Panc1 (cell line): ENCODE data around the gene PRMT3. TPM values are rescaled to one million over a fixed set of nuclear protein-coding genes. Genes with fewer than 3 reads are reported as not detected.

Experiments
- ATAC-seq: fragments of 200-7000 bp; cut with Tn5 transposase; 2 replicates; pipeline ENCODE4 v1.9.1; 2020; ENCODE audit warnings: mild to moderate bottlenecking, moderate library complexity
- BruUV-seq: library from RNA; stranded (reverse); fragments of 400-500 nt; replicated peaks from 2 replicates; lab custom pipeline; 2021; lab: Mats Ljungman, UMichigan
- CTCF ChIA-PET: fragments of 300-600 bp; sonication (Branson Sonifier 250); formaldehyde crosslinking; loops from one replicate; lab custom pipeline; 2022; ENCODE audit warnings: antibody characterized with exemption; lab: Charles Lee
- POLR2A ChIA-PET: fragments of 300-600 bp; sonication (Branson Sonifier 250); formaldehyde crosslinking; loops from one replicate; lab custom pipeline; 2022; ENCODE audit warnings: antibody characterized with exemption; lab: Charles Lee
- DNase-seq: peaks from one replicate; pipeline ENCODE4 v3.0.0-alpha.2; 2010; ENCODE audit warnings: low read depth, low spot score
- H3K27ac ChIP-seq: 2 replicates; pipeline ENCODE4 v1.5.1; 2011; ENCODE audit warnings: mild to moderate bottlenecking, low read length, inconsistent platforms
- H3K27me3 ChIP-seq: fragments of 200-500 bp; sonication (Bioruptor generic); 2 replicates; pipeline ENCODE4 v1.6.0; 2014; ENCODE audit warnings: low read length, inconsistent platforms; ENCODE audit not compliant: control insufficient read depth, insufficient read depth
- H3K36me3 ChIP-seq: fragments of 200-500 bp; sonication (Bioruptor generic); 2 replicates; pipeline ENCODE4 v1.5.1; 2014; ENCODE audit warnings: inconsistent platforms, mild to moderate bottlenecking, low read length, moderate library complexity; ENCODE audit not compliant: control insufficient read depth, insufficient read depth
- H3K4me1 ChIP-seq: 2 replicates; pipeline ENCODE4 v1.5.1; 2011; ENCODE audit warnings: inconsistent platforms, mild to moderate bottlenecking, low read length, moderate library complexity; ENCODE audit not compliant: control insufficient read depth, insufficient read depth
- H3K4me3 ChIP-seq, 2 experiments: 2 replicates each; pipeline ENCODE4 v1.5.1; 2011 to 2012; ENCODE audit warnings: low read depth in 2 of 2, low read length in 2 of 2, mild to moderate bottlenecking in 2 of 2, inconsistent platforms in 1 of 2, moderate library complexity in 1 of 2
- H3K9me3 ChIP-seq: fragments of 200-500 bp; sonication (Bioruptor generic); 2 replicates; pipeline ENCODE4 v1.5.1; 2014; ENCODE audit warnings: low read depth, mild to moderate bottlenecking, inconsistent platforms, low read length, moderate library complexity; ENCODE audit not compliant: control insufficient read depth, insufficient read depth
- CTCF ChIP-seq: fragments of 450-650 bp; IDR thresholded peaks from 2 replicates; pipeline ENCODE4 v1.5.1; 2017; ENCODE audit warnings: mild to moderate bottlenecking
- POLR2AphosphoS5 ChIP-seq: IDR thresholded peaks from 2 replicates; pipeline ENCODE4 v1.6.1; 2012; ENCODE audit warnings: mild to moderate bottlenecking, low read depth, low read length, moderate library complexity
- REST ChIP-seq, 2 experiments: IDR thresholded peaks; 2 replicates each; pipeline ENCODE4 v1.6.1; 2011 to 2012; ENCODE audit warnings: low read depth in 2 of 2, control low read depth in 1 of 2, low read length in 1 of 2, mild to moderate bottlenecking in 1 of 2, moderate library complexity in 1 of 2; ENCODE audit not compliant: insufficient read depth in 1 of 2
- SIN3A ChIP-seq: IDR thresholded peaks from 2 replicates; pipeline ENCODE4 v1.6.1; 2012; ENCODE audit warnings: low read depth, mild to moderate bottlenecking, low read length, moderate library complexity, borderline replicate concordance; ENCODE audit not compliant: insufficient read depth
- TCF7L2 ChIP-seq: IDR thresholded peaks from 2 replicates; pipeline ENCODE4 v1.6.1; 2011; ENCODE audit warnings: mild to moderate bottlenecking, low read depth, low read length, inconsistent platforms
- in situ Hi-C: cut with HindIII; loops from 2 replicates; pipeline ENCODE4 v1.10.0; 2016; ENCODE audit warnings: low sequenced_read_pairs, low pct_unique_long_range_greater_than_20kb
- intact Hi-C: fragments of 100-400 bp; cut with micrococcal nuclease; formaldehyde crosslinking; loops from one replicate; pipeline ENCODE4 v1.10.0; 2022; ENCODE audit not compliant: unreplicated experiment
- total RNA-seq: library from RNA; stranded (reverse); gene quantifications from one replicate; pipeline ENCODE4 v1.2.1, GENCODE V29; 2021; ENCODE audit not compliant: unreplicated experiment

Gene PRMT3
- total RNA-seq, 1 experiment from 2014 or later, result 31.2 TPM

GRCh38 chr11:20488352-20488751, 100.8 kb downstream of the PRMT3 start:
- ChIA-PET POLR2A (no interaction called here), CTCF (interaction anchor here (0.5 kb wide), 1 partner anchor 330 kb away, joined by 3 read pairs; no protein-coding TSS in a partner anchor)
- ATAC-seq, result no peak
- Histone ChIP-seq H3K27ac (no peak overlapping the region), H3K27me3 (no peaks in the 10 kb centered on the region), H3K4me1 (no peaks in the 10 kb centered on the region), H3K36me3 (0 out of 2 replicates have a peak, but pooled peaks cover 4% of the 10 kb centered on the region), H3K9me3 (no peaks in the 10 kb centered on the region), H3K4me3 (no peak overlapping the region)
- TF ChIP-seq POLR2AphosphoS5, result no peak
- TF ChIP-seq CTCF, result no peak
- TF ChIP-seq SIN3A, result no peak
- no peak for TF ChIP-seq REST (IDR thresholded peaks at IDR 0.05; ENCODE audit: insufficient read depth in 1 of 2, low read depth in 2 of 2, low read length in 1 of 2)
- TF ChIP-seq TCF7L2, result no peak
- no TSS peak for BruUV-seq
- intact Hi-C loops, result no loop called here
- in situ Hi-C loops, result no loop called here
- DNase-seq, result no peak

GRCh38 chr11:20489948-20490347, 102.4 kb downstream of the PRMT3 start:
- in situ Hi-C loops (no loop called here), intact Hi-C loops (no loop called here)
- TF ChIP-seq CTCF (no peak), POLR2AphosphoS5 (no peak), SIN3A (no peak), TCF7L2 (no peak), REST (IDR thresholded peaks at IDR 0.05; ENCODE audit: insufficient read depth in 1 of 2, low read depth in 2 of 2, low read length in 1 of 2) (no peak)
- no peak for ATAC-seq
- H3K4me1 ChIP-seq, result no peaks in the 10 kb centered on the region
- H3K36me3 ChIP-seq, result peaks cover 9% of the 10 kb centered on the region; the same call in 1 of the 2 replicates
- POLR2A ChIA-PET, result no interaction called here
- H3K4me3 ChIP-seq, result no peak overlapping the region
- H3K27me3 ChIP-seq, result no peaks in the 10 kb centered on the region
- CTCF ChIA-PET, result no interaction called here
- DNase-seq, result no peak
- no peaks in the 10 kb centered on the region for H3K9me3 ChIP-seq
- BruUV-seq, result no TSS peak
- no peak overlapping the region for H3K27ac ChIP-seq
